HepG2 (cell line): ENCODE results near the gene MLST8. TPM values are rescaled to one million over a fixed set of nuclear protein-coding genes. Genes with fewer than 3 reads are reported as not detected.
A peak's percentile ranks its signal among the peaks of the same experiment; 100 is the strongest.

Experiments used
- ARID4A ChIP-seq: sonication (generic); formaldehyde crosslinking; IDR thresholded peaks from 2 replicates; pipeline ENCODE4 v1.5.0; 2020; ENCODE audit warnings: mild to moderate bottlenecking, missing genetic modification reagents, borderline replicate concordance
- HMGXB4 ChIP-seq, 2 experiments: sonication (generic) in 1 of 2; formaldehyde crosslinking in 1 of 2; IDR thresholded peaks; 2 replicates each; pipeline versions ENCODE4 v1.4.0 to v1.6.1; 2018 to 2020; ENCODE audit warnings: missing genetic modification reagents in 2 of 2, borderline replicate concordance in 1 of 2, low read depth in 1 of 2, mild to moderate bottlenecking in 1 of 2, missing biosample characterization in 1 of 2
- HNRNPL ChIP-seq: fragments of 200-400 bp; formaldehyde crosslinking; IDR thresholded peaks from 2 replicates; pipeline ENCODE4 v1.6.1; 2017; ENCODE audit warnings: mild to moderate bottlenecking, low read depth, low read length
- MAFF ChIP-seq: IDR thresholded peaks from 2 replicates; pipeline ENCODE4 v1.6.1; 2011; ENCODE audit warnings: low read depth, low read length, improper control_type of control experiment
- RARA ChIP-seq: IDR thresholded peaks from 2 replicates; pipeline ENCODE4 v1.6.1; 2016; ENCODE audit warnings: missing genetic modification reagents, missing compliant biosample characterization
- TFDP2 ChIP-seq: sonication (generic); formaldehyde crosslinking; IDR thresholded peaks from 2 replicates; pipeline ENCODE4 v1.4.0; 2020; ENCODE audit warnings: missing genetic modification reagents
- ZNF609 ChIP-seq: sonication (generic); formaldehyde crosslinking; IDR thresholded peaks from 2 replicates; pipeline ENCODE4 v1.4.0; 2020; ENCODE audit warnings: mild to moderate bottlenecking, missing genetic modification reagents, borderline replicate concordance
- polyA plus RNA-seq, 8 experiments: library from polyadenylated mRNA; depleted of rRNA in 3 of 8; stranded (reverse) in 7 of 8; unstranded in 1 of 8; fragments of >200 nt; fragmentation: Illumina TruSeq in 4 of 8; extraction: Trizol in 4 of 8; gene quantifications; 2 replicates each; pipeline versions ENCODE4 v1.2.1 to v1.2.3, GENCODE V29; 2011 to 2016; ENCODE audit warnings: low read depth in 4 of 8, missing spikeins in 1 of 8, mixed read lengths in 1 of 8; ENCODE audit not compliant: insufficient read depth in 1 of 8
- total RNA-seq, 5 experiments: library from RNA; depleted of rRNA; stranded (reverse); fragments of >200 nt; fragmentation: Illumina TruSeq; extraction: Trizol; gene quantifications; 2 replicates each; pipeline ENCODE4 v1.2.3, GENCODE V29; 2016; ENCODE audit warnings: low read depth in 1 of 5
- TF ChIP-seq, protein P1 (sequence below): sonication (generic); formaldehyde crosslinking; IDR thresholded peaks from 2 replicates; pipeline ENCODE4 v1.4.0; 2020; ENCODE audit warnings: mild to moderate bottlenecking, low read depth, missing genetic modification reagents
- TF ChIP-seq, protein P2 (sequence below): sonication (generic); formaldehyde crosslinking; IDR thresholded peaks from 2 replicates; pipeline ENCODE4 v1.8.0; 2022; ENCODE audit warnings: missing genetic modification reagents, mild to moderate bottlenecking, borderline replicate concordance

MLST8 gene
- total and polyA plus RNA-seq, 2 of the 13 experiments (the other 11 are each of a cell fraction or from before 2014, with no cell fraction given), result 30.8 to 72.7 TPM

DNA sequence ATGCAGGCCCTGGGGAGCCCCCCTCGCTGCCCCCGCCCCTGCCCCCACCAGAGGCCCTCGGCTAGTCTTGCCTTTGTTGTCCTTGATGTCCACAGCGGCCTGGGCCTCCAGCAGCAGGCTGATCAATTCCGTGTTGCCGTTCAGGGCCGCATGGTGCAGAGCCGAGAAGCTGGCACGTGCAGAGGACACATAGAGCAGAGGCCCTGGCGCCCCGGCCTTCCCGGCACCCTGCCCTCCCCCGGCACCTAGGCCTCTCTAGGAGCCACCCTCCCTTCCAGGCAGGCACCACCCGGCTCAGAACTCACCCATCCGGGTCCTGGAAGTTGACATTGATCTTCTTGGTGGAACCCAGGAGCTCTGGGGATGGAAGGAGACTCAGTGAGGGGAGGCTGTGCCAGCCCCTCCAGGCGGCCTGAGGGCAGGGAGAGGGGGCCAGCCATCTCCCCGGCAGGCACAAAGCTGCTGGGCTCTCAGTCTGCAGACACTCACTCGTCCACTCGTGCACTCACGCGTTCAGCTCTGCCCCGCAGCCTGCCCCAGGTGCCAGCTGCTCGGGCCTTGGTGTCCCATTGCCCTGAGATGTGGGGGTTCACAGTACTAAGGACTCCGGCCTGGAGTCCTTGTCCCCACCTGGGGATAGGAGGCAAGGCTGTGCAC, 15.1 kb upstream of the MLST8 start (continued):
- TF ChIP-seq HMGXB4 (CRISPR knock-in tag; IDR thresholded peaks at IDR 0.05; ENCODE audit: borderline replicate concordance in 1 of 2, low read depth in 1 of 2) (peak in 1 of 2 experiments; percentile 24; a peak in 1 of 4 replicates), HNRNPL (peak; percentile 29; the same call in 1 of the 2 replicates), RARA (CRISPR knock-in tag) (0 out of 2 replicates have a peak, but pooled peaks have one; percentile 25), MAFF (no peak), TFDP2 (CRISPR knock-in tag) (0 out of 2 replicates have a peak, but pooled peaks have one; percentile 30), ARID4A (CRISPR knock-in tag) (0 out of 2 replicates have a peak, but pooled peaks have one; percentile 30), ZNF609 (CRISPR knock-in tag) (0 out of 2 replicates have a peak, but pooled peaks have one; percentile 33)
- TF ChIP-seq, protein P1, sequence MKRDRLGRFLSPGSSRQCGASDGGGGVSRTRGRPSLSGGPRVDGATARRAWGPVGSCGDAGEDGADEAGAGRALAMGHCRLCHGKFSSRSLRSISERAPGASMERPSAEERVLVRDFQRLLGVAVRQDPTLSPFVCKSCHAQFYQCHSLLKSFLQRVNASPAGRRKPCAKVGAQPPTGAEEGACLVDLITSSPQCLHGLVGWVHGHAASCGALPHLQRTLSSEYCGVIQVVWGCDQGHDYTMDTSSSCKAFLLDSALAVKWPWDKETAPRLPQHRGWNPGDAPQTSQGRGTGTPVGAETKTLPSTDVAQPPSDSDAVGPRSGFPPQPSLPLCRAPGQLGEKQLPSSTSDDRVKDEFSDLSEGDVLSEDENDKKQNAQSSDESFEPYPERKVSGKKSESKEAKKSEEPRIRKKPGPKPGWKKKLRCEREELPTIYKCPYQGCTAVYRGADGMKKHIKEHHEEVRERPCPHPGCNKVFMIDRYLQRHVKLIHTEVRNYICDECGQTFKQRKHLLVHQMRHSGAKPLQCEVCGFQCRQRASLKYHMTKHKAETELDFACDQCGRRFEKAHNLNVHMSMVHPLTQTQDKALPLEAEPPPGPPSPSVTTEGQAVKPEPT (CRISPR knock-in tag), result peak; percentile 47; the same call in 1 of the 2 replicates
- TF ChIP-seq, protein P2, sequence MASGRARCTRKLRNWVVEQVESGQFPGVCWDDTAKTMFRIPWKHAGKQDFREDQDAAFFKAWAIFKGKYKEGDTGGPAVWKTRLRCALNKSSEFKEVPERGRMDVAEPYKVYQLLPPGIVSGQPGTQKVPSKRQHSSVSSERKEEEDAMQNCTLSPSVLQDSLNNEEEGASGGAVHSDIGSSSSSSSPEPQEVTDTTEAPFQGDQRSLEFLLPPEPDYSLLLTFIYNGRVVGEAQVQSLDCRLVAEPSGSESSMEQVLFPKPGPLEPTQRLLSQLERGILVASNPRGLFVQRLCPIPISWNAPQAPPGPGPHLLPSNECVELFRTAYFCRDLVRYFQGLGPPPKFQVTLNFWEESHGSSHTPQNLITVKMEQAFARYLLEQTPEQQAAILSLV, result peak; percentile 72; the same call in 1 of the 2 replicates
